ENCODE data around the gene FIGLA. TPM values are rescaled to one million over a fixed set of nuclear protein-coding genes. Genes with fewer than 3 reads are reported as not detected.

The FIGLA gene, protein sequence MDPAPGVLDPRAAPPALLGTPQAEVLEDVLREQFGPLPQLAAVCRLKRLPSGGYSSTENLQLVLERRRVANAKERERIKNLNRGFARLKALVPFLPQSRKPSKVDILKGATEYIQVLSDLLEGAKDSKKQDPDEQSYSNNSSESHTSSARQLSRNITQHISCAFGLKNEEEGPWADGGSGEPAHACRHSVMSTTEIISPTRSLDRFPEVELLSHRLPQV
- total RNA-seq: not detected
- long read RNA-seq: 0 reads

DNA sequence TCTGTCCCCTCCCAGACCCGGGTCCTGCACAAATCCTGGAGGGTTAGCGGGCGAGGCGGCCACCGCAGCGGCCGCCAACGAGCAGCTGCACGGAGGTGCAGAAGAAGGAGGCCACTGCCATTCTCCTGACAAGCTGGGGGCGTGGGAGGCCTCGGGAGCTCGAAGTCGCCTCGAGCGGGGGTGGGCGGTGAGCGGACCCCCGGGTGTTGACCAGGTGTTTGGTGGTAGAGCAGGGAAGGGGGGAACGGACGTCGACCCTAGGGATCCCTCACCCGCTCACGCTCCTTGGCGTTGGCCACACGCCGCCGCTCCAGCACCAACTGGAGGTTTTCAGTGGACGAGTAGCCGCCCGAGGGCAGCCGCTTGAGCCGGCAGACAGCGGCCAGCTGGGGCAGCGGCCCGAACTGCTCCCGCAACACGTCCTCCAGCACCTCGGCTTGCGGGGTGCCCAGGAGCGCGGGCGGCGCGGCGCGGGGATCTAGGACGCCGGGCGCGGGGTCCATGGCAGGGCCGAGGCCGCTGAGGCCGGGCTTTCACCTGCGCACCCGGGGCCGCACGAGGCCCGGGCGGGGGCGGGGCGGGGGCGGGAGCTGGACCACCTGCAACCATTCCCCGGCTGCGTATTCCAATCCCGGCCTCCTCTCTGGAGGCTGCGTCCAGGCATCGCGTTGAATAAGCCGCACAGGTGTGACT is at the start of gene FIGLA:
Gene FIGLA (minus strand): TSS at position 508 of the 693 bp plus-strand sequence. CDS start 5 bp downstream, at position 503.
- no peak for DNase-seq (ENCODE audit: low spot score)

DNA sequence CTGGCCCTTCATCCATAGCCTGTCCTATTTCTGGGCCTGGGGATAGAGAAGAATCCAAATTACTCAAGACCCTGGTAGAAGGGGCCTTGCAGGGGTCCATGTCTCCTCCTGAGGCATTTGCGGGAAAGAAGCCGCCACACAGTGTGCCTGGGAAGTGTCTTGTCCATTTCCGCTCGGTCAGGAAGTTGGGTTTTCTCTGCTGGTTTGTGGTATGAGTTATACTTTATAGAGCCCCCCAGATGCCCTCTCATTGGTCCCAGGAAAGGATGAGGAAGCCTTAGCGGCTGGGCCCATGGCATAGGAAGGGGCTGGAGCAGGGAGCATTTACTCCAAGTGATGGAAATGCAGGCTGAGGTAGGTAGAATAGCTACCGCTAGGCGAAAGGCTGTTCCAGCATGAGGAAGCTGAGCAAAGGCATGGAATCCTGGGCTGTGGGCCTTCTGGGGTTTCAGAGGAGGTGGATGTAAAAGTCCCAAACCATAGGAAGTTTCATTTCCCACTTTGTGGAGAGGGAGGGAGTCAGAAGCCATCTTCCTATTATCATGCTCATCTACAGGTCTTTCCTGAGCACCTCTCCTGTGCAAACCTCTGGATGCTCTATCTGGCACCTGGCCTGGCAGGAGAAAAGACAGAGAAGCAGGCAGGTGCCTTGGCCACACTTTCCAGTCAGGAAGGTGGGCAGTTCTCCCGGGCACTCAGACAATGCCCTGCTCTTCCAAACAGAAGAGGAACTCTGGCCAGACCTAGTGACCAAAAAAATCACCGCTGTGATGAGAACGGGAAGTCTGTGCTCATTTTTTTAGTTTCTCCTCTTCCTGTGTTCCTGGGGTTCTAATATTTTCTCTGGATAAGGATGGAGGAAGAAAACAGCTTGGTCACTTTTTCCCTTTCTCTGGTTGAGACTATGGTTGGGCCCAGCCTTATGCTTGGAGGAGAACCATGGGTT is 47.8 kb upstream of the FIGLA start:
- DNase-seq (ENCODE audit: low spot score): no peak

- no peak for DNase-seq (ENCODE audit: low spot score)
These were observed 45.2 kb upstream of the FIGLA start, which contains the start of gene CD207 for GRCh38 chr2:70835643-70836042. TSS of gene CD207 (minus strand) at chr2:70835816. CDS start at chr2:70835776, 40 bp downstream.

DNA sequence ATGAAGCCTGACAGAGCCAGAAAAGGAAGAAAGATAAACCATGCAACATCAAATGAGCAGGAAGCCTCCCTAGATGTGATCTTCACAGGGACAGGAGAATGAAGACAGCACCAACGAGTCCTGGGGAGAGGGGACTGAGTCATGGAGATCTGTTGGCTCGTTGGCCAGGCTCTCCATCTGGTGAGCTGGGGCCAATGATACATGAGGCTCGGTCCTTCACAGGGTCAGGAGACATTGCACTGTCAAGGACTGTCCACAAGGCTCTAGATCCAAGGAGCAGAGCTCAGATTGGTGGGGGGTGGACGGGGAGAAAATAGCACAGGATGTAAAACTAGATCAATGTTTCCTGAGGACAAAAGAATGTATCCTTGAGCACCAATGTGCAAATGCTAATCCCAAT is 44.4 kb upstream of the FIGLA start:
- no peak for DNase-seq (ENCODE audit: low spot score)

DNA sequence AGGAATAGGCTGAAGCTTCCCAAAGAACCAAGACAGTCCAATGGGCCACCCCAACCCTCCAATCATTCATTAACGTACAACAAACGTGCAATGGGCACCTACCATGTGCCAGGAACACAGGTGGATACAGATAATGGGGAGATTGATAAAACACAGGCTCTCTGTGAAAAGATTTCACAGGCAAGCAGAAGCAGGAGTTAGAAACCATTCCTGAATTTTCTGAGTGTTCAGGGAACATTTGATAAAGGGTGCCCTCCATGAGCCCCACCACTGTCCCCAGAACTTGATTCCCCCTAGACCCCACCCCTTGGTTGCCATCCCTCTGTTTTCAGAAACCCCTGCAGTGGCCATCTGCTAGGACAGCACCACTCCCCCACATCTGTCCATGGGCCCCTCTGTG is 43.7 kb upstream of the FIGLA start:
- no peak for DNase-seq (ENCODE audit: low spot score)

DNA sequence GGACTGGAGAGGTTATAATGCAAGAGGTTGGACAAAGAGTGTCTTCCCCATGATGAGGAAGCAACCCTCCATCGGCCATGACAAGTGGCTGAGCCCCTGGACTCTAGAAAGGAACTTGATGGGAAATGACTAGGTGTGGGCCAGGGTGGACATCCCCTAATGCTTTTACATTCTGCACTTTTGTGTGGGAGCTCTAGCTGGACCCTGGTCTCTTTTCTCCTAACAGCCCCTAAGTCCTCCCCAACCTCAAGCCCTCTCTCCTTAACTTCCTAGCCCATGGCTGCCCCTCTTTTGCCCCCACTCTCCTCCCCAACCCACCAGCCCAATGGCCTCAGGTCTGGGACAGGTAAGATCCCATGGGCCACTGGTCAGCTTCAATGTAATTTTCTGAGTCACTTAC is 42.8 kb upstream of the FIGLA start:
- DNase-seq (ENCODE audit: low spot score): no peak

DNA sequence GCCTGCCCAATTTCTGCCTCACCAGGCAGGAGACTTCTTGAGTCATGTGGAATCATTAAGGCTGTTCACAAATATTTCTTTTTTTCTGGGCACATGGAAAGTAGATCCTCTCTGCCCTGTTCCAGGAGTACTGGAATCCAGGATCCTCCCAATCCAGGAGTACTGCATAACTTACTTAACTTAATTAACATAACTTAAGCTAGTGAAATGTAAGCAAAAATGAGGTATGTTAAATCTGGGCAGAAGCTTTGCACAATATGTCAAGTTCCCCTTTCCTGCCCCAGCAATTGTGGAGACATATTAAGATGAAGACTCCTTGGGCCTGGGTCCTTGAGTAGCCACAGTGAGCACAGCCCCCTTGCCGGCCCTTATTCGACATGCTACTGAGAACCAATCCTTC is 41.9 kb upstream of the FIGLA start:
- DNase-seq (ENCODE audit: low spot score): no peak

DNA sequence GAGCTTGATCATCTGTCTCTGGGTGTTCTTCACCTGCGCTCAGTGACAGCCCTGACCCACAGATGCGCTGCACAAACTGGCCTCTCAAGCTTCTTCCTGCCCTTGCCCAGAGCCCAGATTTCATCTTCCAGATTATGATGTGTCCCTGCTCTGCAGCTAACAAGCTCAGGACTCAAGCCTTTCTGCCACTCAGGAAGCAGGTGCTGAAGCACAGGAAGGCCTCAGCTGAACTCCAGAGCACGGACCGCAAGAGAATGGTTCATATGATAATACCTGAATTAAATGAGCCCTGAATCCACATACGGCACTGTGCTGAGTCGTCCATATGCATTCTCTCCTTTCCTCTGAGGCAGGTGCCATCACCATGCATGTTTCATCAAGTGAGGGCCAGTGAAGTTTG is 41.4 kb upstream of the FIGLA start:
- no peak for DNase-seq (ENCODE audit: low spot score)

- no peak for DNase-seq (ENCODE audit: low spot score)
These were observed 39.9 kb upstream of the FIGLA start for GRCh38 chr2:70830366-70830765.

DNA sequence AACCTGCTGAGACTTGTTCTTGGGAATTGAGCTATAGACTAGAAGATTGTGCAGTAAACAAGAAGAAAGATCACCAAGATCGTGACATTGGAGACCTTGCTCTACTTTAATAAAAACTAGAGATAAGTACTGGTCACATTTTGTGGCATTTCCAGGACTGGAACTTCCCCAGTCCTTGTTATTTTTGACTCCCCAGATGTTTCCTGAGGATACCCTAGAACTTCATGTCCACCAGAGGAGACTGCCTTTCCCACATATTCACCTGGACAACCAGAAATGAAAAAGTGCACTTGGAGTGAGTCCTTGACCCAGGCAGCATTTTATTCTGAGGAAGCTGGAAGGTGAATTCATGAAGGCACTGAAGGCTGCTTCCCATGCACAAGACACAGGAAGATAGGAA is 39.5 kb upstream of the FIGLA start:
- DNase-seq (ENCODE audit: low spot score): no peak

- no peak for DNase-seq (ENCODE audit: low spot score)
These were observed 38.7 kb upstream of the FIGLA start for GRCh38 chr2:70828914-70829824.

DNA sequence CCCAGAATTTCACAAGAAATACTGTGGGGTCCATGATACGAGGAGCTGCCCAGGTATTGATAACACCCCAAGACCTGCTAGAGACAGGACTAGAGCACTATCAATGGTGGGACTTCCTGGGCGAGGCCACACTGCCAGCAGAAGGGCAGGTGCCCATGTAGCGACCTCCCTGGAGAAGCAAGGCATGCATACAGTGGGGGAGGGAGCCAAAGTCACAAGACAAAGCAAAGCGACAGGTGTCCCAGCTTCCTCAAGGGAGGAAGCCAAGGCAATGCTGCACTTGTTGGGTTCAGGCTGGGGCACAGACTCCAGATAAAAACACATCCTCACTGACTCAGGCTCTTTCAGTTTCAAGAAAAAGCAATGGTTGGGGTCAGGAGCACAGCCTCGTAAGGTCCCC is 37.7 kb upstream of the FIGLA start:
- DNase-seq (ENCODE audit: low spot score): no peak

DNA sequence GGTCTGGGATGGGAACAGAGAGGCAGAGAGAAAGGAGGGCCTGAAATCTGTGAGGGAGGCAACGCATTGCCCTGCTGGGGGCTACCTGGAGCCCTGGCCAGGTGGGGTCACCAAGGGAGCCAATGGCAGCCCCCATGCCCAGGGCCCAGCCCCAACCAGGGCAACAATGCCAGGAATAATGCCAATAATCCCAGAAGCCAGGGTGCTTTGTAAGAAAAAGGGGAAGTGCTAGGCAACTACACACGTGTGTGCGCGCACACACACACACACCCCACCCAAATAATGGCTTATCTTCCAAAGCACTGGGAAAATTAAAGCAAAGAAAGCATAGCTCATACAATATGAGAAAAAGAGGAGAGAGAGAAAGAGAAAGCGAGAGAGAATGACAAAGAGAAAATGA is 36.9 kb upstream of the FIGLA start:
- no peak for DNase-seq (ENCODE audit: low spot score)

DNA sequence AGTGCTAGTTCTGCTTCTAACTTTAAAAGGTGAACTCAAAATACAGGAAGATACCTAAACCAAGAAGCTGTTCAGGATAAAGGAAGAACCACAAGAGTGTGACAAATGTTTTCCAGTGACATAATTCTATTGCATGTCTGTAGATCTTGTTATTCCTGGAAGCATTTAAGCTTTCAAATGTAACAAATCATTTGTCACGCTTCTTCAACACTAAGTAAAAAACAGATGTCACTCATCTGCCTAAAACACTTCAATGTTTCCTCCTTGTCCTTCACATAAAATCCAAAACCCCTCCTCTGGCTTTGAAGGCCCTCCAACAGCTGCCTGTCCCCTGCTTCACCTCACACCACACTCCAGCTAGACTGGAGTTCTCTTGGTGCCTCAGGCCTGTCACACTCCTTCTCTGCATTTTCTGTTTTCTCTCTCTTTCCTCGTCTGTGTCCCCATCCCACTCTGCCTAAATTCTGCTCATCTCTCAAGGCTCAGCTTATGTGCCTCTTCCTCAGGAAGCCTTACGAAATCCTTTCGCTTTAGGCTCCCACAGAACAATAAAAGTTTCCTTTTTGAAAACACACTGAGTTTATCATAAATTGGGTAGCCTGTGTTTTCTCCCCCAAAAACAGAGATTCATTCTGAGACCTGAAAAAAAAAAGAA is 36.4 kb upstream of the FIGLA start:
- DNase-seq (ENCODE audit: low spot score): no peak

GRCh38 chr2:70823249-70823648 is 32.8 kb upstream of the FIGLA start:
- DNase-seq (ENCODE audit: low spot score): no peak

DNA sequence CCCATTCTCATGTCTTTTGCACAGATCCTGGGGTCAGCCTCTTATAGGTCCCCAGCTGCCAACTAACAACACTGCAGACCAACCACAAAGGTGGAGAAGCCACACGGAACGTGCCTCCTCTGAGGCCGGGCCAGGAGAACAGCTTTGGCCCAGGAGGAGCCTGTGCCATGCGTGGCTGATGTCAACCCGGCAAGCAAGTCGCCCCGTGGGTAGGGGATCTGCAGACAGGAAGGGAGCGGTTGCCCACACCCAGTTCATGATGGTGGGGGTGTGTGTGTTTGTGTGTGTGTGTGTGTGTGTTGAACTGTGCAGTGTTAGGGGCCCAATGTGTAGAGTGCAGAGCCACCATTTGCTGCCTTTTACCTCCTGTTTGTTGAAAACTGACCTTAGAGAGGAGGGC is 32.4 kb upstream of the FIGLA start:
- no peak for DNase-seq (ENCODE audit: low spot score)

DNA sequence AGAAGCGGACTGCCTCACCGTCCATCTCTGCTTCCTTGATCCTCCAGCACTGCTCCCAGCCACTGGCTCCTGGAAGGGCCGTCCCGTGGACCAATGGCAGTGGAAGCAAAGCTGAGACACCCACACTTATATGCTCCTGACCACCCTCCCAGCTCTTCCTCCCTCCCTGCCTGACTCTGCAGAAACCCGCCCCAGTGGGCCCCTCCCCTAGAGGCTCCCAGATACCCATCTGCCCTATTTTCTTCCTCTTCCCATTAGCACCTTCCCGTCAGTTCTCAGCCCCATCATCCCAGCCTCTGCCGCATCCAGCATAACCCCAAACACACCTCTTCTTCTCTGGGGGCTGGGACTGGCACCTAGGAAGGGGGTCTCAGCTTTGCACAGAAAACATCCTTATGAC is 30.1 kb upstream of the FIGLA start, which contains the start of gene CLEC4F:
Gene CLEC4F (minus strand): TSS at position 101 of the 400 bp plus-strand sequence. CDS start 76 bp downstream, at position 25.
- DNase-seq (ENCODE audit: low spot score): no peak

DNA sequence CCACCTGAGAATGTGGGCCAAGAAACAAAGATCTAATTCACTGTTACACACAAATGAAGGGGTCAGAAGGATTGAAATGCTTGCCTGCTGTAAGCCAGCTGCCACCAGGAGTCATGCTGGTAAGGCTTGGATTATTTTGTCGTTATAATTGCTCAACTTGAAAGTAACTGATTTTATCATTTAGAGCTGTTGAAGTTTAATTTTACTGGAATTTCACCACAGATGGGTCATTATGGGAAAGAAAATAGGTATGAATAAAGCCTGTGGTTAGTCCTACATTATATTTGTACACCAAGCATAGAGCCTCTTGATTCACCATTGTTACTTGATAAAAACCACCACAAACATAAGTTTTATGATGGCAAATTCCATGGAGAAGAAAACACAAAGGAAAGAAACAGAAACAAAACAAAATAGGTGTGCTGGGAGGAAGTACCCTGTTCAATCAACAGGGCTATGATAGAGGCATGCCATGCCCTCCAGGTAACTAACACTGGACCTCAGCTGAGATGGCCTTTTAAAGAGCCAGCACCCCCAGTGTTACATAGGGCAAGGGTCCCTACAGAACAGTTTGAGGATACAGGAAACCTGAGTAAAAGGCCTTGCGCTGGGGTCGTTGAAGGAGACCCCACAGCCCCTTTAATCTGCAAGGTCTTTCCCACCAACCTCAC is 27.0 kb upstream of the FIGLA start:
- no peak for DNase-seq (ENCODE audit: low spot score)

- no peak for DNase-seq (ENCODE audit: low spot score)
These were observed 26.3 kb upstream of the FIGLA start for GRCh38 chr2:70816726-70817125.
